Uterus (tissue), 2 donors: Measurements from ENCODE around the gene SLC28A3.
A peak's percentile ranks its signal among the peaks of the same experiment; 100 is the strongest.

Experiments used
- CTCF ChIP-seq, 4 experiments: fragments of 200-600 bp in 2 of 4; fragments of 450-650 bp in 2 of 4; sonication (generic) in 2 of 4; IDR thresholded peaks; one replicate each; pipeline ENCODE4 v1.5.1; 2016 to 2019; ENCODE audit warnings: antibody characterized with exemption in 4 of 4, mild to moderate bottlenecking in 2 of 4, moderate library complexity in 1 of 4
- POLR2A ChIP-seq, 2 donors: fragments of 450-650 bp; IDR thresholded peaks; one replicate each; pipeline ENCODE4 v1.6.1; 2016; ENCODE audit warnings: antibody characterized with exemption in 2 of 2, mild to moderate bottlenecking in 1 of 2, moderate library complexity in 1 of 2

GRCh38 chr9:84315278-84315877 is 25.2 kb downstream of the SLC28A3 start:
- TF ChIP-seq CTCF (IDR thresholded peaks at IDR 0.05) (peak; percentile 66 to 80 (median 74)), POLR2A (IDR thresholded peaks at IDR 0.05) (no peak)
